Activated T-cell treated with anti-CD3 and anti-CD28 coated beads, Interleukin-2, amount 50 U/mL, for 24 hours (primary cell): ENCODE results near the gene STX12.

ENCODE experiments used
- DNase-seq: peaks from one replicate; pipeline ENCODE4 v3.0.0-alpha.2; 2020
- H3K27ac Mint-ChIP-seq: 2 replicates; pipeline ENCODE4 v1.8.0; 2020; ENCODE audit warnings: mild to moderate bottlenecking, mixed read lengths
- H3K27me3 Mint-ChIP-seq: 2 replicates; pipeline ENCODE4 v1.8.0; 2020; ENCODE audit warnings: mixed read lengths
- H3K36me3 Mint-ChIP-seq: 2 replicates; pipeline ENCODE4 v1.8.0; 2020; ENCODE audit warnings: low read depth, mixed read lengths
- H3K4me1 Mint-ChIP-seq: 2 replicates; pipeline ENCODE4 v1.8.0; 2020; ENCODE audit warnings: low read depth, mixed read lengths
- H3K4me3 Mint-ChIP-seq: 2 replicates; pipeline ENCODE4 v1.8.0; 2020; ENCODE audit warnings: mild to moderate bottlenecking, moderate library complexity, mixed read lengths
- H3K9me3 Mint-ChIP-seq: 2 replicates; pipeline ENCODE4 v1.8.0; 2020; ENCODE audit warnings: mixed read lengths

STX12 gene

GRCh38 chr1:27772932-27773825 lies at the start of gene STX12:
Gene STX12, plus strand, starts transcription at chr1:27773219. Its CDS starts 89 bp downstream, at chr1:27773308.
- DNase-seq: peak; percentile 99

DNA sequence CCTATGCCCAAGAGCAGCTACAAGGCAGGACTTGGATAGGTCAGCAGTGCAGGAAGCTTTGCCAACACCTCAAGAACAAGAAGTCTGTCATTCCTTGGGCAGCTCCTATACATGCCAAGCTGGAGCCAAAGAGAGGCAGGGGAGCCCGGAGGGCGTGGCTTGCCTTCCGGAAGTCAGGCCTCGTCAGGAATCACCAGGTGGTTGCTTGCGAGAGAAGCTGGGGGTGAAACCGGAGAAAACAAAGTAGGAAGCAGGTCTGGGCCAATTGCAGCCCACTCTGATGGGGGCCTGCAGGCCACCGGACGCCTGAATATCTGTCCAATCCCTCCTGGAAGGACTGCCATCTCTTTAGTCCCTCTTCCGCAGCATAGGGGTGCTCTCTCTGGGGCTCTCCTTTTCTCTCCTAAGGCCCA lies 48.1 kb upstream of the STX12 start:
- Mint-ChIP-seq H3K27ac (peak overlapping the region; percentile 96), H3K4me1 (peaks cover 24% of the 10 kb centered on the region), H3K9me3 (peaks cover 2% of the 10 kb centered on the region), H3K36me3 (peaks cover 22% of the 10 kb centered on the region), H3K27me3 (no peaks in the 10 kb centered on the region), H3K4me3 (peak overlapping the region; percentile 75)
- no peak for DNase-seq

More at GRCh38 chr1:27772932-27773825, at the start of gene STX12:
- Mint-ChIP-seq H3K27me3 (no peaks in the 10 kb centered on the region), H3K4me1 (peaks cover 42% of the 10 kb centered on the region), H3K36me3 (peaks cover 22% of the 10 kb centered on the region), H3K9me3 (no peaks in the 10 kb centered on the region), H3K4me3 (peak within 1 kb of the TSS; percentile 89), H3K27ac (peak within 1 kb of the TSS; percentile 99)

DNA sequence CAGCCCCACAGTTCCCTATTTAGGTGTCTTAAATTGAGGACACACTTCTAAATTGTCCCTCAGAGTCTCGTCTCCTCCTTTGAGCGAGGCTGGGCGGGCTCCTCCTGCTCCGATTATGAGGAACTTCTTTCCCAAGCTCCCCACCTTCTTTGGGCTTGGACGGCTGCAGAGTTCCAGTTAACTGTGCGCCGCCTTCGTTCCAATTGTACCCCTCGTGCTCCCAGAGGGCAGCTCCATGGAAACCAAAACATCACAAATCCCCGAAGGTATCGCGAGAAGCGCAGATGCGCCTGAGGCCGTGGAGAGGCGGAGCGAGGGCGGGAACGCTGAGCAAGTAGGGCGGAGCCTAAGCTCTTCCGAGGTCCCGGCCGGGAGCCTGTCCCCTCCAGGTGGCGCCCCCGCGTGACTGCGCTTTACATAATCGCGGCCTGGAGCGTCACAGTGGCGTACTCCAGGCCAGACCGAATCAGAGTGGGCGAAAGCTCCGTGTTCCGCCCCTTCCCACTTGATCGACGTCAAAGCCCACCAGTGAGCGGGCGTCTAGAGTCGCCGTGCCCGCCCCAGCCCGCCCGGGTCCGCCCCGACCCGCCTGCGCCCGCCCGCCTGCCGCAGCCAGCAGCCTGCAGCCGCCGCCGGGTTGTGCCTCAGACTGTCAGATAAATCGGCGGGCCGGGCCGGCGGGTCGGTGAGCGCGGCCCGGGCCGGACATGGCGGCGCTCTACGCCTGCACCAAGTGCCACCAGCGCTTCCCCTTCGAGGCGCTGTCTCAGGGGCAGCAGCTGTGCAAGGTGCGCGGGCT lies 47.4 kb upstream of the STX12 start, which contains the start of gene FAM76A:
TSS of gene FAM76A (plus strand) at position 588 of the 799 bp plus-strand sequence. CDS start at position 708, 120 bp downstream.
- peaks cover 24% of the 10 kb centered on the region for H3K36me3 Mint-ChIP-seq
- peak within 1 kb of the TSS; percentile 96 for H3K27ac Mint-ChIP-seq
- H3K4me3 Mint-ChIP-seq: peak within 1 kb of the TSS; percentile 86
- peak; percentile 100 for DNase-seq
- H3K27me3 Mint-ChIP-seq: no peaks in the 10 kb centered on the region
- H3K4me1 Mint-ChIP-seq: peaks cover 24% of the 10 kb centered on the region
- H3K9me3 Mint-ChIP-seq: peaks cover 2% of the 10 kb centered on the region

DNA sequence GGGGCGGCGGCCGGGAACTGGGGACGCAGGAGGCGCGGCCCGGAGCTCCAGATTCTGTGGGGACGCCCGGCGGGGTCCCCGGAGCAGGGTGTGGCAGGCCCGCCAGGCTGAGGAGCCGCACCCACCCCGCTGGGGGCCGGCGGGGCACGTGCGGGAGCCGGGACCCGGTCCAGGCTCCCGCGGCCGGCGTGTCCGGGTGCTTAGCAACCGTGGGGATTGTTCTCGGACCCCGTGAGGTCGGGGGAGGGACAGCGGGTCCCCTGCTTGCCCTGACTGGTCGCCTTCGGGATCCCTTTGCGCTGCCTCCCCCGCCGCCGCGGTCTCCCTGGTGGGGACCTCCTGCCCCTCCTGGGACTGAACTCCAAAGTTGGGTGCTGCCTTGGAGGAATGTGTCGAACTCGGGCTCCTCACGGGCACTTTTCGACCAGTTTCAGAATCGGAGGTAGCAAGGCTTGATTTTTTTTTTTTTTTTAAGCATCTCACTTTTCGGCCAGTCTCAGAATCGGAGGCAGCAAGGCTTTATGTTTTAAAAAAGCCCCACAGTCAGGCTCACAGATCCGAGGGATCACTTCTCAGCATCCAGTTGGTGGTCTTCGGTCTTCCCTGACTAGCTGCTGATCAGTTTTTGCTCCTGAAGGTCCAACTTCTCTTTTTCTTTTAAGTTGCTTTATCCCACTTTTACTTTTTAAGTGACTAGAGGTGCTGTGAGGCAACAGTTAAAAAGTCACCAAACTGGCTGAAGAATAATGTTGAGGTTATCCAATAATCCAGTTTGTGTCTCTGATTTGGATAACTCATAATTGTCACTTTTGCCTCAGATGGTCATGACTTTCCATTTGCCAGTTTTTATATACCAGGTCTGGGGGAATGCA lies 46.6 kb upstream of the STX12 start:
- DNase-seq: no peak
- Mint-ChIP-seq H3K27me3 (no peaks in the 10 kb centered on the region), H3K9me3 (peaks cover 2% of the 10 kb centered on the region), H3K4me3 (peak overlapping the region; percentile 86), H3K36me3 (peaks cover 30% of the 10 kb centered on the region), H3K27ac (peak overlapping the region; percentile 77), H3K4me1 (peaks cover 26% of the 10 kb centered on the region)

DNA sequence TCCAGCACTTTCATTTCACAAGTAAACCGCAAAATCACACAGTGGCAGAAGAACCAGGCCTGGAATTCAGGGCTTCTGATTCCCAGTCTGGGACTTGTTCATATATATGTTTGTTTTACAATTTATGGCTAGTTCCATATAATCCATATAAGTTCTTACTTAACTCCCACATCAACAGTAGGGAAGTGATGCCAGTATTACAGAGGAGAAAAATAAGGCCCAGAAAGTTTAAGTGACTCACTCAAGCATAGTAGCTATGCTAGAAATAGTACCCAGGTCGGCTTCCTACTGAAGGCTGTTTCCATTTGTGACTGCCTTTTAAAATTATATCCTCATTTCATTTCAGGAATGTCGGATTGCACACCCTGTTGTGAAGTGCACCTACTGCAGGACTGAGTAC lies 45.9 kb upstream of the STX12 start:
- Mint-ChIP-seq H3K36me3 (peaks cover 36% of the 10 kb centered on the region), H3K27me3 (no peaks in the 10 kb centered on the region), H3K27ac (no peak overlapping the region), H3K4me3 (peak overlapping the region; percentile 86), H3K4me1 (peaks cover 26% of the 10 kb centered on the region), H3K9me3 (peaks cover 2% of the 10 kb centered on the region)
- DNase-seq: no peak

DNA sequence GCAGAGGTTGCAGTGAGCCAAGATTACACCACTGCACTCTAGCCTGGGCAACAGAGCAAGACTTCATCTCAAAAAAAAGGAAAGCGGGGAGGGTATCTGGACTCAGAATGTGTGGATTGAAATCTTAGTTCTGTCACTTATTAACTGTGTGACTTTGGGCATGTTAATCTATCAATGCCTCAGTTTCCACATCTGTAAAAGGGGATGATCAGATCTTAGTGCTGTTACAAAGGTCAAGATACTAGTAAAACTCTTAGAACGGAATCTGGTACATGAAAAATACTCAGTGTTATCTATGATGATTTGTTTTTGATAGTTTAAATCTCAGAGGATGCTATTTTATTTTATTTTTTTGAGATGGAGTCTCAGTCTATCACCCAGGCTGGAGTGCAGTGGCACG lies 36.8 kb upstream of the STX12 start:
- no peak overlapping the region for H3K27ac Mint-ChIP-seq
- H3K9me3 Mint-ChIP-seq: no peaks in the 10 kb centered on the region
- no peaks in the 10 kb centered on the region for H3K27me3 Mint-ChIP-seq
- H3K4me3 Mint-ChIP-seq: no peak overlapping the region
- H3K36me3 Mint-ChIP-seq: peaks cover 74% of the 10 kb centered on the region
- no peaks in the 10 kb centered on the region for H3K4me1 Mint-ChIP-seq
- DNase-seq: no peak

GRCh38 chr1:27741121-27741520 lies 31.9 kb upstream of the STX12 start:
- Mint-ChIP-seq H3K9me3 (no peaks in the 10 kb centered on the region), H3K27me3 (no peaks in the 10 kb centered on the region), H3K27ac (no peak overlapping the region), H3K36me3 (peaks cover 50% of the 10 kb centered on the region), H3K4me3 (no peak overlapping the region), H3K4me1 (no peaks in the 10 kb centered on the region)
- DNase-seq: no peak

DNA sequence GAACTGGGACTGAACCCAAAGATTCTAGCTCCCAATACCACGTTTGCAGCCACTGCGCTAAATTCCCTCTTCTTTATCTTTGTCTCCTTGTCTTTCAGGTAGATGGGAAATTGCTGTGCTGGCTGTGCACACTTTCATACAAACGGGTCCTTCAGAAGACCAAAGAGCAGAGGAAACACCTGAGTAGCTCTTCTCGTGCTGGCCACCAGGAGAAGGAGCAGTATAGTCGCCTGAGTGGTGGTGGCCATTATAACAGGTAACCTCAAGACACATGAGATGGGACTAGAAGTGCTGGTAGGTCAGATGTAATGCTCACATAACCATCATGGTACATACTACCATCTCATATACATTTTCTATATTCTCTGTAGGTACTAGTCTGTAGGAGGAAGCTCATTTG lies 28.5 kb upstream of the STX12 start:
- Mint-ChIP-seq H3K4me1 (no peaks in the 10 kb centered on the region), H3K27ac (no peak overlapping the region), H3K36me3 (peaks cover 47% of the 10 kb centered on the region), H3K9me3 (no peaks in the 10 kb centered on the region), H3K4me3 (no peak overlapping the region), H3K27me3 (no peaks in the 10 kb centered on the region)
- no peak for DNase-seq

DNA sequence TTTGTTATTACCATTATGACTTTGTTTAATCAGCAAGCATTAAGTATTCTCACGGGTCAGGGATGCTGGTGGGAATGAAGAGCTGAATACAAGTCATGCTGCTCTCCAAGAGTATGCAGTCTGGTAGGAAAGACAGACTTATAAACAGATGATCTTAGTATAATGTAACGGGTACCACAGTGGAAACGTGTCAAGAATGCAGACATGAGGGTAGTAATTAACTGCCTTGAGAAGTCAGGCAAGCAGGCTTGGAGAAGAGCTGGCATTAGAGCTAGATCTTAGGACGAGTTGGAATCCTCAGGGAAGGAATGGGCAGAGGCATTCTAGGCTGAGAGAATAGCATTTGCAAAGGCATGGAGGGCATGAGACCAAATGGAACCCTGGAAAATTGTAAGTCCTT lies 27.6 kb upstream of the STX12 start:
- H3K4me1 Mint-ChIP-seq: no peaks in the 10 kb centered on the region
- H3K27ac Mint-ChIP-seq: no peak overlapping the region
- H3K4me3 Mint-ChIP-seq: no peak overlapping the region
- no peaks in the 10 kb centered on the region for H3K27me3 Mint-ChIP-seq
- no peaks in the 10 kb centered on the region for H3K9me3 Mint-ChIP-seq
- H3K36me3 Mint-ChIP-seq: peaks cover 47% of the 10 kb centered on the region
- no peak for DNase-seq

GRCh38 chr1:27752360-27752759 lies 20.7 kb upstream of the STX12 start:
- H3K9me3 Mint-ChIP-seq: no peaks in the 10 kb centered on the region
- H3K27me3 Mint-ChIP-seq: no peaks in the 10 kb centered on the region
- H3K4me3 Mint-ChIP-seq: no peak overlapping the region
- DNase-seq: no peak
- H3K27ac Mint-ChIP-seq: no peak overlapping the region
- H3K36me3 Mint-ChIP-seq: peaks cover 72% of the 10 kb centered on the region
- H3K4me1 Mint-ChIP-seq: no peaks in the 10 kb centered on the region

GRCh38 chr1:27755286-27755685 lies 17.7 kb upstream of the STX12 start:
- DNase-seq: no peak
- H3K9me3 Mint-ChIP-seq: no peaks in the 10 kb centered on the region
- H3K36me3 Mint-ChIP-seq: peaks cover 69% of the 10 kb centered on the region
- H3K27ac Mint-ChIP-seq: no peak overlapping the region
- no peaks in the 10 kb centered on the region for H3K27me3 Mint-ChIP-seq
- no peaks in the 10 kb centered on the region for H3K4me1 Mint-ChIP-seq
- H3K4me3 Mint-ChIP-seq: no peak overlapping the region

GRCh38 chr1:27755865-27756264 lies 17.2 kb upstream of the STX12 start:
- no peaks in the 10 kb centered on the region for H3K27me3 Mint-ChIP-seq
- DNase-seq: no peak
- H3K4me3 Mint-ChIP-seq: no peak overlapping the region
- H3K36me3 Mint-ChIP-seq: peaks cover 65% of the 10 kb centered on the region
- H3K4me1 Mint-ChIP-seq: no peaks in the 10 kb centered on the region
- H3K9me3 Mint-ChIP-seq: no peaks in the 10 kb centered on the region
- no peak overlapping the region for H3K27ac Mint-ChIP-seq

DNA sequence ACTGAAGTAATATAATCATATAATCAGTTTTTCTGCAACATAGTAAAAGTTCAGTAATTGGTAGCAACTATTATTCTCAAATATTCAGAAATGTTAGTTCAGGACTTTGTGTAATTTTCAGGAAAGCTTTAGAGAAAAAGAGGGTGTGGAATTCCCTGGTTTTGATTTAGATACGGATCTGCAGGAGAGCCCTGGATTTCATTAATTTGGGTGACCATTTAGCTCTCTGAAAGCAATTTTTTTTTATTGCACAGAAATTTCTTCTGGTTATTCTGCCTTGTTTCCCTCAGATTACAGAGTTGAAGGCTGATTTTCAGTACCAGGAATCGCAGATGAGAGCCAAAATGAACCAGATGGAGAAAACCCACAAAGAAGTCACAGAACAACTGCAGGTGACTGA lies 13.8 kb upstream of the STX12 start:
- Mint-ChIP-seq H3K27ac (no peak overlapping the region), H3K4me3 (no peak overlapping the region), H3K9me3 (no peaks in the 10 kb centered on the region), H3K36me3 (peaks cover 49% of the 10 kb centered on the region), H3K27me3 (no peaks in the 10 kb centered on the region), H3K4me1 (no peaks in the 10 kb centered on the region)
- DNase-seq: no peak

DNA sequence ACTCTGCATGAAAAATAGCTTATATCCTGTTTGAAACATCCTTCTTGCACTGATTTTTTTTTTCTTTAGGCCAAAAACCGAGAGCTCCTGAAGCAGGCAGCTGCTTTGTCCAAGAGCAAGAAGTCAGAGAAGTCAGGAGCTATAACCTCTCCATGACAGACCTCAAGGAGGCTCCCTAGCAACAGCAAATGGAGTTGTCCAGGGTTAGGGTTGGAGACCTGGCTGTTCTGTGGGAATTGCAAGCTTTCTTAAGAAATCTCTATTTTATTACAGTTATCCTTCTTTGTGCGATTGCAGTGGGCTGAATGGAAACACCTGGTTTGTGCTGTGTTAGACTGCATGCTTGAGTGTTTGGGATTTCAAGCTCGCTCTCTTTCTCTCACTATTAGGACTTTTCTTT lies 12.6 kb upstream of the STX12 start:
- H3K9me3 Mint-ChIP-seq: no peaks in the 10 kb centered on the region
- no peaks in the 10 kb centered on the region for H3K4me1 Mint-ChIP-seq
- H3K27me3 Mint-ChIP-seq: no peaks in the 10 kb centered on the region
- no peak overlapping the region for H3K27ac Mint-ChIP-seq
- H3K36me3 Mint-ChIP-seq: peaks cover 37% of the 10 kb centered on the region
- DNase-seq: no peak
- no peak overlapping the region for H3K4me3 Mint-ChIP-seq
